MM.1S (cell line): ENCODE measurements around the gene PLEKHG7.

ENCODE experiments used
- EZH2 ChIP-seq: fragments of 300-600 bp; sonication (generic); optimal IDR thresholded peaks from 2 replicates; pipeline ENCODE3; 2017; ENCODE audit warnings: low read depth, mild to moderate bottlenecking, antibody characterized with exemption, low read length, mixed read lengths
- TF ChIP-seq, protein P1 (sequence below): fragments of 300-600 bp; sonication (generic); IDR thresholded peaks from 2 replicates; pipeline ENCODE4 v1.5.1; 2016; ENCODE audit warnings: antibody characterized with exemption, low read length, mixed read lengths

DNA sequence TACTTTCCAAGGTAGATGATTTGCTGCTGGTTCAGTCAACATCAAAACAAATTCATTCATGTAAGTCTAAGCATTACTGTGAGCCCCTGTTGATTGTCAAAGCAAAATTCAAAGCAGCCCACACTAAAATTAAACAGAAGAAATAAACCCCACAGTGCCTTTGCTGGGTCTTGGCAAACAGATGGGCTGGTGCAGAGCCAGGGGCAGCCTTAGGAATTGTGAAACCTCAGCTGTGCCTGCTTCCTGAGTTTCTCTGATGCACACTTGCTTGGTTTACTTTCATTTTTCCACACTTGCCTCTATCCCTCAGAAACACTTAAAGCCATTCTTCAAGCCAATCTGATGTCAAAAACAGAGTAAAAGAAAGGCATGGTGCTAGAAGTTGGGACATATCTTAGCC lies 6.6 kb upstream of the PLEKHG7 start:
- TF ChIP-seq, protein P1, sequence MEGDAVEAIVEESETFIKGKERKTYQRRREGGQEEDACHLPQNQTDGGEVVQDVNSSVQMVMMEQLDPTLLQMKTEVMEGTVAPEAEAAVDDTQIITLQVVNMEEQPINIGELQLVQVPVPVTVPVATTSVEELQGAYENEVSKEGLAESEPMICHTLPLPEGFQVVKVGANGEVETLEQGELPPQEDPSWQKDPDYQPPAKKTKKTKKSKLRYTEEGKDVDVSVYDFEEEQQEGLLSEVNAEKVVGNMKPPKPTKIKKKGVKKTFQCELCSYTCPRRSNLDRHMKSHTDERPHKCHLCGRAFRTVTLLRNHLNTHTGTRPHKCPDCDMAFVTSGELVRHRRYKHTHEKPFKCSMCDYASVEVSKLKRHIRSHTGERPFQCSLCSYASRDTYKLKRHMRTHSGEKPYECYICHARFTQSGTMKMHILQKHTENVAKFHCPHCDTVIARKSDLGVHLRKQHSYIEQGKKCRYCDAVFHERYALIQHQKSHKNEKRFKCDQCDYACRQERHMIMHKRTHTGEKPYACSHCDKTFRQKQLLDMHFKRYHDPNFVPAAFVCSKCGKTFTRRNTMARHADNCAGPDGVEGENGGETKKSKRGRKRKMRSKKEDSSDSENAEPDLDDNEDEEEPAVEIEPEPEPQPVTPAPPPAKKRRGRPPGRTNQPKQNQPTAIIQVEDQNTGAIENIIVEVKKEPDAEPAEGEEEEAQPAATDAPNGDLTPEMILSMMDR: no peak
- TF ChIP-seq EZH2: no peak
